Erythroblast (primary cell): Measurements from ENCODE around the gene CRACR2B.

ENCODE experiments used
- DNase-seq, 2 experiments: peaks; one replicate each; lab custom pipeline; 2025; lab: John Stamatoyannopoulos, UW
- GATA1 ChIP-seq: IDR thresholded peaks from 2 replicates; pipeline ENCODE4 v1.6.1; 2011; ENCODE audit warnings: low read depth, mild to moderate bottlenecking, control low read depth, low read length, moderate library complexity
- POLR2A ChIP-seq: IDR thresholded peaks from 2 replicates; pipeline ENCODE4 v1.6.1; 2011; ENCODE audit warnings: mild to moderate bottlenecking, low read length

Gene CRACR2B

DNA sequence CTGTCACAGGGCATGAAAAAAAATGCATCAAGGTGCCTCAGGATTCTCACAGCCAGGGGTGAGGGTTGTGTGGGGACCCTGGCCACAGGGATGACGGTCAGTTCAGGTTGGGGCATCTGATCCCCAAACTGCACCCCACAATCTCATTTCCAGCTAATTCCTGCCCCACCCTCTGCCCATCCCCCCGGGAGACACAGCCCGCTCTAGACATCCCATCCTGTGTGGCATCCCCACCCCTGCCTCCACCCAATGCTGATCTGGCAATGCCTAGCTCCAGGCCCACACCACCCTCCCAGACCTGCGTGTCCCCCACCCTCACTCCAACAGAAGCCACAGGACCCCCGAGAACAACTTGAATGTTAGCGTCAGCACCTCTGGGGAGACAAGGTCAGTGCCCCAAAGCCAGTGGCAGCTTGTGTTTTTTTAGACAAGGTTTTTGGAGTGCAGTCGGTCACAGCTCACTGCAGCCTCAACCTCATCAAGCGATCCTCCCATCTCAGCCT lies 40.2 kb downstream of the CRACR2B start:
- TF ChIP-seq POLR2A (no peak), GATA1 (no peak)
- no peak for DNase-seq

DNA sequence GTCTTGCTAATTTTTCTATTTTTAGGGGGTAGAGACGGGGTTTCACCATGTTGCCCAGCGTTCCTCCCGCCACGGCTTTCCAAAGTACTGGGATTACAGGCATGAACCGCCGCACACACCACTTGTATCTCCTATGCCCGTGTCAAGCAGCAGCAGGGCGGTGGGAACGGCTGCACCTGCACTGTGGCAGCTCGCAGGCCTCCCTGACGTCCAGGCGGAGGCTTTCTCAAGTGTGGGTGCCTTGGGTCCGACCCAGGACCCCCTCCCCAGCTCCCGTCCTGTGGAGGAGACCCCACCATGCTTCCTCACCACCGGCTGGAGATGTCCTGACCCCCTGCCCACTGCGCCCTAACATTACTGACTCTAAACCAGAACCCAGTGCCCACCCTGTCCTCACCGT lies 40.7 kb downstream of the CRACR2B start:
- peak; percentile 14 for TF ChIP-seq POLR2A
- no peak for TF ChIP-seq GATA1
- no peak for DNase-seq

DNA sequence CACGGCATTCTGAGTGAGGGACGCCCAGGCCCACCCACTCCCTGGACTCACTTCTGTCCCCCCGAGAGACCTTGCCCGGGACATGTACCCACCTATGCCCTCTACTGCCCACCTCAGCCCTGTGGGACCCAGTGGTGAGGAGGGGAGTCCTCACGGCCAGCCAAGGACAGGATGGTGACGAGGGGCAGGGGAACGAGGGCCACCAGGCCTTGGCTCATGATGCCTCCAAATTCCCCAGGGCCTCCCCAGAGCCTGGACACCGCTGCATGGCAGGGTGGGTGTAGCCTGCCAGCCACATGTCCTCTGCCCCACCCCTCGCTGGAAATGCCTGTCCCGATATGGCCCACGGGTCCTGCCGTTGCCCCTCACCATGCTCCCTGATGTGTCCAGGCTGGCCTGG lies 41.1 kb downstream of the CRACR2B start:
- no peak for DNase-seq
- TF ChIP-seq POLR2A = no peak
- TF ChIP-seq GATA1 = no peak

DNA sequence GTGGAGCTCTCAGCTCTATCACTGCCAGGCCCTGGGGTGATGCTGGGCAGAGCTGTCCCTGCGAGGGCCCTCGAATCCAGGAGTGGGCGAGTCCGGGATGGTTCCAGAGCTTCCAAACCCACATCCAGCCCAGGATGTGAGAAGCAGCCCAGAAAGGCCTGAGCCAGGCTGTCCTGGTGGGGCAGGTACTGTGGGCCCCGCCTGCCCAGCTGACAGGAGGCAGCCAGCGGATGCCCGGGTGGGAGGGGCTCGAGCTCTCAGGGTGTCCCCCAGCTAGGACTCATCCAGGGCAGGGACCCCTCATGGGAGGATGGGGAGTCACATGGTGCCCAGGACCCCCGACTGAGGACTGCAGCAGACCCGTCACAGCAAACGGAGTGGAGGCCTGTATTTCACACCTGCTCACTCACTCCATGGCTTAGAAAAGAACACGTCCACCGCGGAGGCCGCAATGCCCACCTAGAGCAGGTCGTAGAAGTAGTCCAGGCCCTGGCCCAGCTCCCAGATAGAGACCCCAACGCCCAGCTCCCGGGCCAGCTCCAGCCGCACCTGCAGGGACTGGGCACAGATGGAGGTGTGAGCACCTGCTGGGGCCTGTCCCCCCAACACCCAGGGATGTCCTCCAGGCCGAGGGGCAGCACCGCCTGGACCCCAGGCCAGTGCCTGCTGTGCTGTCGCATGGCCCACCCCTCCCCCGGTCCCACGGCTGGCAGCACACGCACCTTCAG lies 41.8 kb downstream of the CRACR2B start:
- no peak for TF ChIP-seq POLR2A
- TF ChIP-seq GATA1 = no peak
- no peak for DNase-seq

DNA sequence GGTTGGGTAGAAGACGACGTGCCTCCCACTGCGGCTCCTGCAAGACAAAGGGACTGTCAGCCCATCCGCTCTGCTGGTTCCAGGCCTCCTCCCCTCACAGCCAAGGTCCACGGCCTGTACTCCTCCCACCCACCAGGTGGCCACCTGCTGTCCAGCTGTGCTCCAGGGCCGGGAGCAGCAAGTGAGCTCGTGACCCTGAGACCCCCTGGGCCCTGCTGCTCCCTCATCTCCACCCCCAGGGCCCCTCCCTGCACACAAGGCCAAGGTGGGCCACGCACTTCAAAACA lies 42.4 kb downstream of the CRACR2B start:
- TF ChIP-seq POLR2A (no peak), GATA1 (no peak)
- DNase-seq = no peak

DNA sequence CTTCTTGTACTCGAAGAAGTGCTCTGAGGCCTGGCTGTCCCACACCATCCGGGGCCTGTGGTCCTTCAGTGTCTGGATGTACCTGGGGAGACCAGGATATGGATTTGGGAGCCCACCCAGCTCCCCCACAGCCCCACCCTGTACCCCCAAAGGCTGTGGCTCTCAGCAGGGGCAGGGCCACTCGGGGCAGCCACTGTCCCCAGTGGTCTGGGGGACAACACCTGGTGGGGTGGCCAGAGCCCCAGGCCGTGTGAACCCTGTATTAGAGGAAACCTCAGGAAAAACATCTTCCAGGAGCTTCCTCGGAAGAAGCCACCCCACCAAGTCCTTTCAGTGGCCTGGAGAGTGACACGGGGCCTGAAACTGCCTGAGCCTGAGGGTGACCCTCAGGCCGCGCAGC lies 42.7 kb downstream of the CRACR2B start:
- DNase-seq = no peak
- TF ChIP-seq POLR2A = no peak
- TF ChIP-seq GATA1 = no peak

DNA sequence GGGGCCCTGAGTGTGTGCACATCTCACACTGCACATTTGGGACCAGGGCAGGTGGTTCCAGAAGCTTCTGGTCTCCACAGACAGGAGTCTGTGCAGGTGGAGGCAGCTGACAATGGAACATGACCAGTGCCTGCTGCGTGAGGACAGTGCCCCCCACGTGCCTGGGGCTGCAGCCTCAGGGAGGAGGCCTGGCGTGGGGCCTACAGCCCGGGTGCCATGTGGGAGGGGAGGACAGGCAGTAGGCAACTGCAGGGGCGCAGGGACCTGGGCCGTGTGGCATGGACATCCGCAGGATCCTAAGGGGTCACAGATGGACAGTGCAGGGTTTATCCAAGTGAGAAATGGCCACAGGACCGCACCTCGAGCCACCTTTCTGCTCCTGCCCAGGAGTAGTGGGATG lies 43.8 kb downstream of the CRACR2B start:
- DNase-seq = no peak
- no peak for TF ChIP-seq POLR2A
- TF ChIP-seq GATA1 = no peak

DNA sequence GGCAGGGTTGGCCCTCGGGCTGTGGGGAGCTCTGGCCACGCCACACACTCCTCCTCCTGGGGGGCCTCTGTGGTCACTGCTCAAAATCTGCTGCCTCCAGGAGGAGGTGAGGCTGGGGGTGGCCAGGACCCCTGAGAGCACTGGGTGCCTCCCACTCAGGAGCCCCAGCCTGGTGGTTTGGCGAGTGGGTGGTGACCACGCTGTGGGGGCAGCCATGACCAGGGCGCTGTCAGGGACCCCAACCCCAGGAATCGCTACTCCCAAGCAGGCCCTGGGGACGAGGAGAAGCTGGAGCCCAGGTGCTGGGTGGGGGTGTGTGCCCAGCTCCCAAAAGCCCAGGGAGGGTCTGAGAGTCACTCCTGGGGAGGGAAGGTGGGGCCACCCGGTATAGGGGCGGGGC lies 45.1 kb downstream of the CRACR2B start:
- no peak for DNase-seq
- TF ChIP-seq GATA1 (no peak), POLR2A (no peak)

DNA sequence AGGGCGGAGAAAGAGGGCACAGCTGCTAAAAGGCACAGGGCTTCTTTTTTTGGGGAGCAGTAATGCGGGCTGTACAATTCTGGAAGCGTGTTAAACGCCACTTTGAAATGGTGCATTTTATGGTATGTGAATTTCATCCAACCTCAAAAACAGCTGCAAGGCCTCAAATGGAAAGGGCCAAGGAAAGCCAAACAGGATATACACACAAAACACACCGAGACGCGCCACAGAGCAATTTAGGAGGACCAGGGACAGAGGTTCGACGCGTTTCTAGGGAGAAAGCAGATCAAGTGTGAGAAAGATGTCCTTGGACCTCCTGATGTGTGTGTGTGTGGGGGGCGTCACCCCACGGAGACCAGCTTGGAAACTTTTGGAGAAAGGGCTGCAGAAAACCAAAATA lies 46.0 kb downstream of the CRACR2B start:
- DNase-seq = no peak
- TF ChIP-seq POLR2A (no peak), GATA1 (no peak)

DNA sequence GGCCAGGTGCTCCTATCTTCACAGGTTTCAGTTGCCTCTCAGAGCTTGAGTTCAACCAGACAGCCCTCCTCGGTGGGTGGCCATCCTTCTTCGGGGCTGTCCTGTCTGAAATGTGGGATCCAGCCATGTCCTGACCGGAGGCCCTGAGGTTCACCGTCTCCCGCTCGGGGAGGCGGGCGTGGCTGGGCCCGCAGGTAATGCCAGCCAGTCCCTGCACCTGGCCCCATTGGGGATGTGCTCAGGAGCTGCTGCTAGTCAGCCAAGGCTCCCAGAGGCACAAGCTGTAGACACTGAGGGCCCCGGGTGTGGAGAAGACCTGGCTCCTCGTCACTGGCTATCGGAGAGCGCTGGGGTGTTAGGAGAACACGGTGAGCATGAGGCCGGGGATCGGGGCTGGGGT lies 47.5 kb downstream of the CRACR2B start:
- TF ChIP-seq GATA1 (no peak), POLR2A (no peak)

DNA sequence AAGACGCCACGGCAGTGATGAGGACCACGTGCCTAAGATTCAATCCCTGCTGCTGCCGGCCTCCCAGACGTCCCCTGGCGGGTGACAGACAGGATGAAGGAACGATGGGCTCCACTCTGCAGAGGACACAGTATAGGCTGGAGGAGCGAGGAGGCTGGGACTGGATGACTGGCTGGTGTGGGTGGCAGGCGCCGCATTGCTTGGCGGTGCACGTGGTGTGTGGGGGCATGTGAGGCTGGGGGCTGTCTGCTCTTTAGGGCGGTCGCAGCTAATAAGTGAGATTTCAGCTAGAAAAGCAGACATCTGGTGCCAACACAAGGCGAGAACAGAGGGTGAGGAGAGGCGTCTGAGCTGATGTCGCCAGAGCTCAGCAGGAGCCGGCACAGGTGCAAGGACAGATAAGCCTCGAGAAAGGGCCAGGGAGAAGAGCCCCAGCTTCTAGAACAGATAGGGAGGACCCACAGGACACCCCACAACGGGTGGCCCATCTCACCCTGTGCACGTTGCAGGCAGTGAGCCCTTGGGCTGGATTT lies 48.1 kb downstream of the CRACR2B start:
- no peak for TF ChIP-seq GATA1
- TF ChIP-seq POLR2A = peak; percentile 56
- peak; percentile 90 to 96 for DNase-seq

More for the DNA sequence above, 47.5 kb downstream of the CRACR2B start:
- DNase-seq = no peak

DNA sequence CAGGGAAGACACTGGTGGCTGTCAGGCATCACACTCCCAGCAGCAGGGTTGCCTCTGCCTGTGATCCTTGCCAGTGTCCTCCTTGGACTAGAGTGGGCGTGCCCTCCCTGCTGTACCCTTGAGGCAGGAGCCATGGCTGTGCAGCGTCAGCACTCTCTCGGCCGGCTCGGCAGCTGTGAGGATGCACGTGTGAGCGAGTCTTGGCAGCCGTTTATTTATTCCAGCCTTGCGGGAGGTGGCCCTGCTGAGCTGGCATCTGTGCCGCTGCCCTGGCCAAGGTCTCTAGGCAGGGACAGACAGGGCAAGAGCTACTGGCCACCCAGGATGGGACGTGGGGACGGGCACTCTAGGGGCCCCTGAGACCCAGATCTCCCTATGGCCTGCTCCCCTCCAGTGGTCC lies 48.8 kb downstream of the CRACR2B start:
- TF ChIP-seq POLR2A (no peak), GATA1 (no peak)
- DNase-seq = no peak

DNA sequence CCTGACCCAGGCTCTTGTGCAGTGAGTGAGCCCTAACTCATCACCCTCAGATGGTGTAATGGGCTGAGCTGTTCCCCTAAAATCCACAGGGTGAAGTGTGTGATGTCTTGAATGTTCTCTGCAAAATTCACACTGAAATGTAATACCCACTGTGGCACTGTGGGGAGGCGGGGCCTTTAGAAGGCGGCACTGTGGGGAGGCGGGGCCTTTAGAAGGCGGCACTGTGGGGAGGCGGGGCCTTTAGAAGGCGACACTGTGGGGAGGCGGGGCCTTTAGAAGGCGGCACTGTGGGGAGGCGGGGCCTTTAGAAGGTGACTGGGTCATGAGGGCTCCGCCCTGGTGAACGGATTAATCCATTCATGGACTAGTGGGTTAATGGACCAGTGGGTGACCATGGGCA lies 49.8 kb downstream of the CRACR2B start:
- TF ChIP-seq POLR2A = peak; percentile 23
- TF ChIP-seq GATA1 = no peak
- DNase-seq = peak; percentile 75 to 77

DNA sequence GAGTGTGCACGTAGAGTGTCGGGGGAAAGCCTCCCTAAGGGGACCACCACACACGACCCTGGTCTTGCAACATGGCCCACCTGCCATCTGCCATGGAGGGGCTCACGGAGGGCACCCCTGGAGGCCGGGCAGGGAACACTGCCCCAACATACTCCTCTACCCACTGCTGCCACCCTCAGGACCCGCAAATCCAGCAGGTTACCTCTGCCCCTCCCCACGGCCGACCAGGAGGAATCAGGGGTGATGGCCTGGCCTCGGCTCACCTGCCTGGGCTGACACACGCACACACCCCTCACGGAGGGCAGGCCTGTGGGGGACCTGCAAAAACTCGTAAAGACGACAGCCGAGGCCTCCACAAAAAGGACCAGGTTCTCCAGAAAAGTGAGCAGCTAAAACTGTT lies 52.7 kb downstream of the CRACR2B start:
- TF ChIP-seq GATA1 (no peak), POLR2A (no peak)
- DNase-seq = no peak
